NCI-H2196 treated with DMSO at 0.1 percent for 48 hours (cell line): Measurements from ENCODE around the gene PDGFA.

Experiments used
- DNase-seq: peaks from one replicate; lab custom pipeline; 2025; ENCODE audit not compliant: unreplicated experiment; lab: John Stamatoyannopoulos, UW

The PDGFA gene

GRCh38 chr7:462173-463103 lies 57.2 kb downstream of the PDGFA start:
- DNase-seq: no peak

DNA sequence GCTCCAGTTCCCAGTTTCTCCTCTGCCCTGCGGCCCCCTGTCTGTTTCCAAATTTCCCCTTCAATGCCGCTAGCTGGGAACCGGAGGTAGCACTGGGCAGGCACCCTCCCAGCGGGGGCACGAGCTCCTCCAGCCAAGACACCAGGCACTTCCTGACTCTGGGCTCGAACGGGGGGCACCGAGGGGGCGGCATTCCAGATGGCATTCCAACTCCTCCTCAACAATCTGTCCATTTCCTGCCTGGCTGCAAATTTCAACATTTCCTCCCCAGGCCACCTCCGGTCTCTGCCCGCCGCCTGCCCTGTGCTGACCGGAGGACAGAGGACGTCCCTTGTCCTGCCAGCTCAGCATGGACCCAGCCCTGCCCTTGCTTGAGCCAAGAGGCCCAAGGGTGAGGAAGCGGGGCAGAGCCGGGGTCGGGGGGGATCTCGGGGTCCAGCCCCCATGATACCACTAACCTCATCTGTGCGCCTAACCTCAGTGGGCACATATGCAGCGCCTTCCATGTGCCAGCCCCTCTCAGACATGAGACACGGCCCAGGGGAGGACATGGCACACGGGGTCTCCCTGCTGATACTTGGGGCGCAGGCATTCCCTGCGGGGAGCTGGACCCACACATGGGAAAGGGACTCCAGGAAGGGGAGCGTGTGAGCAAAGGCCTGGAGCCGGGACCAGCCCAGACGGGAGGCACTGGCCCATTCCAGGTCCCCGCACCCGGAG lies 58.0 kb downstream of the PDGFA start:
- no peak for DNase-seq

- DNase-seq: no peak
Measured at GRCh38 chr7:461117-461452, 58.6 kb downstream of the PDGFA start.

GRCh38 chr7:460374-461116 lies 59.1 kb downstream of the PDGFA start:
- DNase-seq: no peak

DNA sequence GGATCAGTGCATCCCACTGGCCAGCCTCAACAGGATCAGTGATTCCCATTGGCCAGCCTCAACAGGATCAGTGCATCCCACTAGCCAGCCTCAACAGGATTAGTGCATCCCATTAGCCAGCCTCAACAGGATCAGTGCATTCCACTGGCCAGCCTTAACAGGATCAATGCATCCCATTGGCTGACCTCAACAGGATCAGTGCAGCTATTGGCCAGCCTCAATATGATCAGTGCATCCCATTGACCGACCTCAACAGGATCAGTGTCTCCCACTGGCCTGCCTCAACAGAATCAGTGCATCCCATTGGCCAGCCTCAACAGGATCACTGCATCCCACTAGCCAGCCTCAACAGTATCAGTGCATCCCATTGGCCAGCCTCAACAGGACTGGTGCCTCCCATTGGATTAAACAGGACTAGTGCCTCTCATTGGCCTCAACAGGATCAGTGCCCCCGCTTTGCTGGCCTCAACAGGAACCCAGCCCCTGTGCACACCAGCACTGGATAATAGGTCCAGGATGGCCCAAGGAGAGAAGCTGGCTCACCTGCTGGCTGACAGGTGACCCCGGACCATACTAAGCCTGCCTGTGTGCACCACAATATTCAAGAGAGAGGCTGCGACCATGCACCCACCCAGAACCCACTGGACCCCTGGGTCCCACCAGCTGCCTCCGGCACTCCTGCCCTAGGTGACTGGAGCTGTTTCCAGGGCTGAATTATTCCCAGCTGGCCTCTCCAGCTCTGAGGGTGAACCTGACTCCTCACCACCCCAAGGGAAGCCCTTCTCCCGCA lies 59.9 kb downstream of the PDGFA start:
- DNase-seq: no peak

- no peak for DNase-seq
Measured at GRCh38 chr7:458511-459245, 61.0 kb downstream of the PDGFA start.

GRCh38 chr7:457814-458510 lies 61.7 kb downstream of the PDGFA start:
- DNase-seq: no peak

GRCh38 chr7:455110-455928 lies 64.3 kb downstream of the PDGFA start:
- peak; percentile 8 for DNase-seq

DNA sequence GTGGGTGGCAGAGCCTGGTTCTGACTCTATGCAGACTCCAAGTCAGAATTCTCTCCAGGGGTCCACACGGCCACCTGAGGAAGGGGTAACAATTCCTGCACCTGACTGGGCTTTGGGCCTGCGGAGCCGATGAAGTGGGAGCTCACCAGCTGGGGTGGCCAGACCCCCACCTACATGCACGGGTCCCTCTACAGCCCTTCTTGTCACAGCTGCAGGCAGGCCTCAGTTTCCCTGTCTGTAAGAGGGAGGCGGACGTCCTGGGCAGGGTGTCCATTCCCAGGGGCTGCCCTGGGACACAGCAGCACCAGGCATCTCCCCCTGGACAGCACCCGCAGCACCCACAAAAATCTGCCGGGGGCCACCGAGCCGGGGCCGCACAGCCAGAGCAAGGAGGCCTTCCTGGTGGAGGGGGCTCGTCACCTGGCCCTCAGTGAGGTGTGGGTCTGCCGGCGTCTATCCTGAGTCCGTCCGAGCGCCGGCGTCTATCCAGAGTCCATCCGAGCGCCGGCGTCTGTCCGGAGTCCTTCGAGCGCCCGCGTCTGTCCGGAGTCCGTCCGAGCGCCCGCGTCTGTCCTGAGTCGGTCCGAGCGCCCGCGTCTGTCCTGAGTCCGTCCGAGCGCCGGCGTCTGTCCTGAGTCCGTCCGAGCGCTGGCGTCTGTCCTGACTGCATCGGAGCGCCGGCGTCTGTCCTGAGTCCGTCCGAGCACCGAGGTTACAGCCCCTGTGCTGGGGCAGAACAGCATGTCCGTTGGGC lies 65.1 kb downstream of the PDGFA start:
- DNase-seq: no peak

- DNase-seq: no peak
Measured at GRCh38 chr7:453597-454306, 65.9 kb downstream of the PDGFA start.

- DNase-seq: no peak
Measured at GRCh38 chr7:452791-453455, 66.7 kb downstream of the PDGFA start.

DNA sequence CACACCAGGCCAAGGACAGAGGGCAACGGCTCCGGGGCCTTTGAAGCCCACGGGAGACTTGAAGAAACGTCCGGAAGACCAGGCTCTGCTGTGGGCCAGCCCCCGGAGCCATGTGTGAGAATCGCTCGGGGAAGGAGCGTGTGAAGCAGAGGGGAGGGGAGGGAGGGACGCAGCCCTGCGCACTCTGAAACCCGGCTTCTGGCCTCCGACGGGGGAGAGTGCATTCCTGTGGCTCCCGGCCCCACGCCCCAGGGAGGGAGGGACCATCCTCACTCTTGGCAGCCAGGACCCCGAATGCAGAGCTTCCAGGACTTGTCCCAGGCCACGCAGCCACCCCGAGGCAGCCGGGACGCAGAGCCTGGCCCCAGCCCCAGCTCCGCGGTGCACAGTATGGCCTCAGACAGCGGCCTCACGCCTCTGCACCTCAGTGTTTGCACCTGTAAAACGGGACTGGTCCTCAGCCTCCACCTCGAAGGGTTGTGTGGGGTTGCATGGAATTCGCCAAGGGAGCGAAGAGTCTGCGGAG lies 67.4 kb downstream of the PDGFA start:
- no peak for DNase-seq

- no peak for DNase-seq
Measured at GRCh38 chr7:451255-452225, 68.1 kb downstream of the PDGFA start.

- no peak for DNase-seq
Measured at GRCh38 chr7:450741-451140, 68.9 kb downstream of the PDGFA start.

DNA sequence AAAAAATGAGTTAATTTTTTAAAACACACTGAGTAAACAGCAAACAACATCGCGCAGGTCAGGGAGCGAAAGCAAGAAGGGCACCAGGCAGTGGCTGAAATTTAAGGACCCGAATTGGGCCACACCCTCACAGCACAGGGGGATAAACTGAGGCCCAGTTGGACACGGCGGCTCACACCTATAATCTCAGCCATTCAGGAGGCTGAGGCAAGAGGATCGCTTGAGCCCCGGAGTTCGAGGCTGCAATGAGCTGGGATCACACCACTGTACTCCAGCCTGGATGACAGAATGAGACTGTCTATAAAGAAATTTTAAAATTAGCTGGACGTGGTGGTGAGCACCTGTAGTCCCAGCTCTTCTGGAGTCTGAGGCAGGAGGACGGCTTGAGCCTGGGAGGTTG lies 69.6 kb downstream of the PDGFA start:
- no peak for DNase-seq
